Hindlimb muscle (tissue), 1 donor: ENCODE measurements around the gene PSMD1. TPM values are rescaled to one million over a fixed set of nuclear protein-coding genes. Genes with fewer than 3 reads are reported as not detected.
A peak's percentile ranks its signal among the peaks of the same experiment; 100 is the strongest.
"Not testable (repeated sequence)": the region's sequence is repeated elsewhere in the genome, so short reads cannot be mapped to it uniquely, and the experiment has no call there.

Experiments used
- DNase-seq: peaks from one replicate; pipeline ENCODE4 v3.0.0-alpha.2; 2013
- polyA plus RNA-seq: library from polyadenylated mRNA; unstranded; fragments of 120-200 nt; gene quantifications from one replicate; pipeline ENCODE4 v1.2.1, GENCODE V29; 2013; ENCODE audit not compliant: insufficient read length

Gene PSMD1
- 69.0 TPM for polyA plus RNA-seq

DNA sequence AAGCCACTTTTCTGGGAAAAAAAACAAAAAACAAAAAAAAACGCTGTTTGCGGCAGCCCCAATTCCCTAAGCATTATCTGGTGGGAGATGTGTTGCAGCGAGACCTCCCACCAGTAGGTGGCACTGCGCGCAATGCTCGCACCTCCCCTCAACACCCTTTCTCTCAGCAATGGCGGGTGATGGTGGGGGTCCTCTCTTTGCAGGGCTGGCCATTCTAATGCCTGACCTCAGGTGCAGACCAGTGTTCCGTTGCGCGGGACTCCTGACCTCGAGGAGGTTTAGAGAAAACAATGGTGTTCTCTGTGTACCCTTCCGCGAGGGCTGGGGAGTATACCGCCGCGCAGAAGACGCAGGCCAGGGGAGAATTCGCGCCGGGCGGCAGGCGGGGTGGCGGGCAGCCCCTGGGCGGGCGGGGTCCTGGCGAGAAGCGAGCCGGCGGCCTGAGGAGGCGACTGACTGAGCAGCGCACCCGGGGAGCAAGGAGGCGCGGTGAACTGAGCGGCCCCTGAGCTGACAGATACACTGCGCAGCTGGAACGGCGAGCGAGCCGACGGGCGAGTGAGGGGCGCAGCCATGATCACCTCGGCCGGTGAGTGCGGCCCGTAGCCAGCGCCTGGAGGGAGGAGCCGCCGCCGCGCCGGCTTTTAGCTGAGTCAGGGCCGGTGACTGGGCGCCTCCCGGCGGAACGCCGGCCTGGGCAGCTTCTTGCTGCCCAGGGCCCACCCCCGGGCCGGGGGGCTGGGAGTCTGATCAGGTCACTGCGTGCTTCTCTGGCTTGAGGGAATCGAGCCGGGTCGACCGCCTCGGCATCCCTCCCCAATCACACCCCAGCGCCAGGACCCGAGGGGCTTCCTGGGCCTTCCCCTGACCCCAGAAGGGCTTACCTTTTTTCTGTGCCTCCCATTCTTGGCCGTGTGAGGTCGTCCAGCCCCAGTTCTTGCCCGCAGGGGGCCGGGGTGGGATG lies at the start of gene PSMD1:
PSMD1 (plus strand) TSS at position 415 of the 964 bp plus-strand sequence; CDS start at position 574, 159 bp downstream.
- peak; percentile 95 for DNase-seq

DNA sequence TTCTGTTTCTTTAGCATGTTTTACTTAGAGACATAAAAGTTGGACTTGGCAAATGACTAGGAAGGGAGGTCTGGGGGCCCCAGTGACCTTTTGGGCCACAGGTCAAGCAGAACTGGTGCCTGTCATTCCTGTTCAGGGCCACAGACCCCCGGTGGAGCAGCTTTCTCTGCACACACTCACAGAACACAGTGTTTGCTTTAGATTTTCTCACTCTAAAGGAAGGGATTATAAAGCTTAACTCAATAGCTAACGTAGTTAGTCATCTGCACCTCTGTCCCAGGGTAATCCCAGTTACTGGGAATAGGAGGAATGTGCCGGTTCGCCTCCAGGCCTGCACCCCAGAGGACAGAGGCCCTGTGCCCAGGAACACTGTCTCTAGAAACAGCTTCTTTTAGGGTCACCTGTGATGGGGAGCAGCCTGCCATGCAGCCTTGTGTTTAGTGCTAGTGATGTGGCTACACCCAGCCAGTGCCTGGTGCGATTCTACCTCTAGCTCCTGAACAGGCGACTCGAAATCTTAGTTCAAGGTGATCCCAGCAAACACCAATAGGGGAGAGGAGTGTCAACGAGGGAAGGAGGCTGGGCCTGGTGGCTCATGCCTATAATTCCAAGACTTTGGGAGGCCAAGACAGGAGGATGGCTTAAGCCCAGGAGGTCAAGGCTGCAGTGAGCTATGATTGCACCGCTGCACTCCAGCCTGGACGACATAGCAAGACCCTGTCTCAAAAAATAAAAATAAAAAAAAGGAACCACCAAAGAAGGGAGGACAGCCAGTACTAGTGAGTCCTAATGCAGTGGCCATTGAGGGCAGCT lies 49.2 kb upstream of the PSMD1 start:
- no peak for DNase-seq

DNA sequence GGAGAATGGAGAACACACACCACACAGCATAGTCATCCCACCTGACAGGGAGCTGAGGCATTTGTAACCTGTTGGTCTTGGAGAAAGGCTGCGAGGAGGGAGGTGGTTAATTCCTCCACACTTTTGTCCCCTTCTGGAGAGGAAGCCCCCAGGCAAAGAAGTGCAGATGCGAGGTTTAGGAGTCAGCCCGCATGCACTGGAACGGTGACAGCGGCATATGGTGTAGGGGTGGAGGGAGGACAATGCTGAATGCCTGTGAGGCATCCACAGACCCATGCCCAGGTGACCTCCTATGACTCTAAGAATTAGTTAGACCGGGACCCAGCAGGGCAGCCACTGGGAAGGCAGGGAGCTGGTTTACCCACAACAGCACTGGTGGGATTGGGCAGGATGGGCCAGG lies 48.5 kb upstream of the PSMD1 start:
- no peak for DNase-seq

DNA sequence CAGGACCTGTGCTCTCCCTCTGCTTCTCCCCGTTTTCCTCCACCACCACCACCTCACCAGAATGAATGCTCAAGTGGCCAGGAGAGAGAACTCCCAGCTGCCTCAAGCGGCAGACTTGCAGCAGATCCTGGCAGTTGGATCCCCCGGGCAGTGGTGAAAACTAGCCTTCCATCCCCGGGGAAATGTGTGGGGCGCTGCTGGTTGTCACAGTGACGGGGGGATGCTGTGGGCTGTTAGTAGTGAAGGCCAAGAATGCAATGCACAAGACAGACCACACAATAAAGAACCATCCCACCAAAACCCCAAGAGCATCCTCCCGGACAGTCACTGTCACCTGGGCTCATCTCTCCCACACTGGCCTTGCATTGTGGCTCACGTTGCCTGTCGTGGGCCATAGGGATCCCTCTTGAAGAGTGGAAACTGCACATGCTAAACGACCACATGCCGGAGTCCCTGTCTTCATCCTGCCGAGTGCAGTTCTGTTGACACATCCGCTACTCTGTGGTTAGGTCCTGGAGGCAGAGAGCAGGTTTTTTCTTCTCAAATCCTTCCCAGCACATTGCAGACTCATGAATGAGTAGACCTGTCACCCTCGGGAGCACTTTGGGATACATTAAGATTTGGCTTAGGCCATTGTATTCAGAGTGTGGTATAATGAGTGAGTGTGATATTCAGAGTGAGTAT lies 47.3 kb upstream of the PSMD1 start:
- no peak for DNase-seq

DNA sequence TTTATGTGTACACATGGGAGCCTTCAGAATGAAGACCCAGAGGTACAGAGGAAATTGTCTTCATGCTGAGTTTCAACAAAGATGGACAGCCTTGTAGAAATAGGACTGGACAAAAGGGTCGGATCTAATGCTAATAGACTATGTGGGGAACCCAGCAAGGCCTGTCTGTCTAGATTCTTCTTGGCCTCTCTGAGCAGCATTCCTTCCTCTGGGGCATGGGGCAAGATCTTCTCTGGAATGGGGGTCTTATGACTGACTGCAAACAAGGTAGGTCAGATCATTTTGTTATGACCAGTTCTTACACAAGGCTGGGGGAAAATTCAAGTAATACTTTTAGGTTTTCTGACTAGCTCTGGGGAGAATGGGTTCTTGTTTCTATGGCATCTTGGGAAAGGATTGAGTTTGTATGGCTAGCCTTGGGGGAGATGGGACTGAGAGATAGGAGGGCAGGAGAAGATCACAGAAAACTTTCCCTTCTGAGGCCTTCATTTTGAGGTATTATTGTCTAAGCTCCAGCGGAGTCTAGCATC lies 46.4 kb upstream of the PSMD1 start:
- no peak for DNase-seq

DNA sequence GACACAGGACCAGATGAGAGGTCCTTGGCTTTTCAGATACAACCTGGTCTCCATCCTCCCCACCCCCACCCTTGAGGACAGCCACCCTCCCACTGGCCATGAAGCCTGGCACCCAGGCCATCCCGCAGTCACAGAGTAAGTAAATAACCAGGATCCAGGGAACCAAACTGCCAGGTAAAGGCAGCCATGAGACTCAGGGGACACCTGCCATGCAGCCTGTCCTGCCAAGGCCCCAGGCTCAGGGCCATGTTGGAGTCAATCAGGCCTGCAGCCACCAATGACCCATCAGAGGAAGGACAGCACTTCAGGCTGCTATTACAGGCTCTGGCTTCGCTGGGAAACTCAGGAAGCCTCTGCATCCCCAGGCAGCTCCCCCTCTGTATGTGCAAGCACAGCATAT lies 45.1 kb upstream of the PSMD1 start:
- no peak for DNase-seq

DNA sequence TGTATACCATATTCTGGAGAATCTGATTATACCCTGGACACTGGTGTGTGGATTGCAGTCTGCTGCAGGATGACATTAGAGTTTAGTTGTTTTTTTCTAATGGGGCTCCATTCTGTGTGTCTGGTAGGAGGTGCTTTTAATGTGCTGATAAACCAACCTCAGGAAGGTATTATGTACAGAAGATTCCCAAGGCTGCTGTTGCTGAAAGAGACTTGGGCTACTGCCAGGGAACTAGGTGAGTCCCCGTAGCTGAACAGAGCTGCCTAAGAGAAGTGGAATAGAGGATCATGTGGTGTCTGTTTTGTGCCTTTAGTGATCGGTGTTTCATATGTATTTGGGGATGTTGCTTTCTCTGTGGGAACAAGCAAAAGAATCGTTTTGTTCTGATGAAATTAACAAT lies 44.2 kb upstream of the PSMD1 start:
- DNase-seq, result no peak

DNA sequence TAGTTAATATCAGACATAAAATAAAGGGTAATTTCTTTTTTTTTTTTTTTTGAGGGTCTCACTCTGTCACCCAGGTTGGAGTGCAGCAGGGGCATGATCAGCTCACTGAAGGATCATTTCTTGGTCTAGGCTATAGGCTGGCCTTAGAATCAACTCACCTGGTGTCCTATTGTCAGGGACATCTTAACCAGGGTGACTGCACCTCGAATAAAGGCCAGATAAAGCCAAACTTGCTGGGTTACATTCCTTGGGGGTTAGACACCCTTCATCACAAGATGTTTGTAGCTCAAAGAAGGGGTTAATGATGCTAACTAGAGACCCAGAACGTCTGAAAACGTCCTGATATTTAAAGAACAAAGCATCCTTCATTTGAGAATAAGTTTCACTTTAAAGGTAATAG lies 42.8 kb upstream of the PSMD1 start:
- DNase-seq, result no peak

DNA sequence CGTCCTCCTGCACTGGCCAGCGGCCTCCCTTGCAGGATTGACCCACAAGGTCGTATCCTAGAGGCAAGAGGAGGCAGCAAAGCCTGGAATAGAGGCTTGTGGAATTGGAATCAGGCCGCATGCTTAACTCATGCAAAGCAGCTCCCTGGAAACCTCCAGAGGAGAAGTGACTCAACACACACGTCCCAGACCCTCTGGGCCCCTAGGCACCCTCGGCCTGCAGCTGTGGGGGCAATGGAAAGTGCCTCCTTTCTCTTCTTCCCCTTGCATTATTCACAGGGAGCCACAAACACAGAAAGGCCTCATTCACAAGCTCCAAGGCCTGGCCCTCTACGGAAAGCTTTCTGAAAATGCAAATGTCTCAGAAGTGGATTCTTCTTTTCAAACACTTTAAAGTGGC lies 41.2 kb upstream of the PSMD1 start:
- no peak for DNase-seq

DNA sequence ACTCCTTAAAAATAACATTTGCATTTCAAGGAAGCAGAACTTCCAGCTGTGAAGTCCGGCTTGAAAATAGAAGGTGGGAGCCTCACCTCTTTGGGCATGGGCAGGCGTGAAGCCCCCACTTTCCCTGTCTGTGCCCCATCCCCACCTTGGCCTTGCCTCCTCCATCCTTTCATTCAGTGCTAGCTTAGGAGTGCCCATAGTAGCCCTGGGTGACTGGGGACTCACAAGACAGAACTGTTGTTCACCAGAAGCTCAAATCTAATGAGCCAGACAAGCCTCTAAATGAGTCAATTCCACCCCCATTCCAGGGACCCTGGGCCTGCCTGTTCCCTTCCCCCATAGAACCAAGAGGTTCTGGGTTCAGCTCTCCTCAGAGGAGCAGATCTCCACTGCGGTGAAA lies 40.7 kb upstream of the PSMD1 start:
- no peak for DNase-seq

DNA sequence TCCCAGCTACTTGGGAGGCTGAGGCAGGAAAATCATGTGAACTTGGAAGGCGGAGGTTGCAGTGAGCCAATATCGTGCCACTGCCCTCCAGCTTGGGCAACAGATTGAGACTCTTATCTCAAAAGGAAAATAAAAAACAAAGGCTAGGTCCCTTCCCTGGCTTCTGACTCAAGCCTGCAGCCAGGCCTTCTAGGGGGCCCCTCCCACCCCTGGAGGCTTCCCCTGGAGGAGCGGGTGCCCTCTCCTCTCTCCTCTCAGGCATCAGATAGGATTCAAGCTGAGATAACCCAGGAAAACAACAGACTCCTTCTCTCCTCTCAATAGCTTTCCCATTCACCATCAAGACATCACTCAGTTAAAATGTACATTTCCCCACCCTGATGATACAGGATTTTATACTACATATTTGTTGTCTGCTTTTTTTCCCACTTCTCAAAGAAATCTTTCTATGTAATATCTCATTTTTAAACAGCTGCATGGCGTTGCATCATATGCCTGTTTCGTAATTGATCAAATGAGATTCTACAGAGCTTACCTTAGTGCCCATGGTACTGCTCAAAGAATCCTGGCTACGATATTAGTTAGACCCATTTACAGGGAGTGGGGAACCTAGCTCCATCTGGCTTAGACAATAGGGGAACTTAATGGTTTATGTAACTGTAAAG lies 40.0 kb upstream of the PSMD1 start:
- no peak for DNase-seq

DNA sequence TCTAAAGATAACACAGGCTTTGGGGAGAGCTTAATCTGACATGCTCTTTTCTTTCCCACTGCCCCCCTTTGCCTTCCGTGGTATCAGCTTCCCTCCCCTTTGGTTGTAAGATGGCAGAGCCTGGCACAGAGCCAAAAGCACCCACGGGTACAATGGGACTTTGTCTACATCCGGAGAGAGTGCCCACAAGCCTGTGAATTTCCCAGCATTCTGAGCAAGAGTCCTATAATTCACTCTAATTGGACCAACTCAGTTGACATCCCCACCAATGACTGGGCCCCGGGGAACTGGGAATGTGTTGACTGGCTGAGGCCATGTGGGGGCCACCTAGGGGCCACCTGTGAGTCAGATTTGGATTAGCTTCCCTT lies 39.5 kb upstream of the PSMD1 start:
- DNase-seq, result no peak

DNA sequence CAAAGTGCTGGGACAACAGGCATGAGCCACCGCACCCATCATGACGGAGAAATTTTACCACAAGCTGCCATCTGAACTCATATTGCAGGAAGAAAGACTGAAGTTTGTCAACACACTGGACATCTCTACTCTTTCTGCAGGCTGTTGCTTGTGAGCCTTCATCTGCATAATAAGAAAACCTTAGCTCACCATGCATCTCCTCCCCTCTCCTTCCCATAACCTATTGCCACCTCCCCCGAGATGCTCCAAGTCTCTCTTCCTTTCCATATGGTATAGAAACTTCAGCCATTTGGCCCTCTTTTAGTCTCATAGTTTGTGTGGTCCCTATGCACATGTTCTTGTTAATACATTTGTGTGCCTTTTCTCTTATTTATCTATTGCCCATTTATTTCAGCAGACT lies 38.5 kb upstream of the PSMD1 start:
- DNase-seq, result no peak

DNA sequence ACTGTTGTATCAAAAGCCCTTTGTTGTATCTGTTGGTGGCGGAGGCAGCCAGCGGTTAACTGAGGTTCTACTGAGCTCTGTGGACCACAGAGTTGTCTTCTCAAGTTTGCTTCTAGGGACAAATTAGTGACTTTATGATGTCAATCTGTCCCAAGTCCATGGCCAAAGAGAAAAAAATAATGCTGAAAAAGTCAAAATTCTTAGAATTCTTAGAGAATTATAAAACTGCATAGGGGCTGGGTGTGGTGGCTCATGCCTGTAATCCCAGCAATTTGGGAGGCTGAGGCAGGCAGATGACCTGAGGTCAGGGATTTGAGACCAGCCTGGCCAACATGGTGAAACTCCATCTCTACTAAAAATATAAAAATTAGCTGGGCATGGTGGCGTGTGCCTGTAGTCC lies 31.6 kb upstream of the PSMD1 start:
- DNase-seq, result not testable (repeated sequence)

DNA sequence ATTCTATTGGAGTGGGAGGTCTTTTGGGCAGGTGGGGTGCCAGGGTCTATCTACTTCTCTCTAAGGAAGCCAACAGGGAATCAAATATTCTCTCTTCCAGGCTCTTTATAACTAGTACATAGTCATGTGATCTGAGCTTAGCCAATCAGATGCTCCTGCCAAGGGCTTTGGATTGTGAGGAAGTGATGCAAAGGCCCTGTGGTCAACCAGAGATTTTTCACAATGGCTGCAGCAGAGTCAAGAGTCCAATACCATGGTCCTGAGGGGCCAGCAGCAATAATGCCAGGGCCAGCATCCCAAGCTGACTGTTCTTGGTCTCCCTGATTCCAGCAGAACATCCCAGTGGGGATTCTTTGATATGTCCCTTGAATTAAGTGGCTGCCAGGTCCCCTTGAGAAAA lies 27.8 kb upstream of the PSMD1 start:
- no peak for DNase-seq

DNA sequence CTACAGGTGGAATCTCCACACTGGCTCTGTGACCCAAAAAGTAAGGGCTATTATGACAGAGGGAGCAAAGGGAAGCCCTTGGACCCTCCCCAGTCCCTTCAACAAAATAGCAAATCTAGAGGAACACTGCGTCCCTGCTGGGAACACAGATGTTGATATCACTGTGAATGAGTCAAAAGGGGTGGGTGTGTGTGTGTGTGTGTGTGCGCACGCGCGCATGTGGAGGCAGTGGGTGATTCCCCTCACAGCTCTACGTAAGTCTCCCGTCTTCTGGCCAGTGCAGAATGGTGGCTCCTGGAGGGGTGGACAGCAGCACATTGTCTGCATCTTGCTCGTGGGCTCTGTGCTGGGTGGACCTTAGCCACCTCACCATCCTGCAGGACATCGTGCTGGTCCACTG lies 27.1 kb upstream of the PSMD1 start:
- DNase-seq, result no peak

DNA sequence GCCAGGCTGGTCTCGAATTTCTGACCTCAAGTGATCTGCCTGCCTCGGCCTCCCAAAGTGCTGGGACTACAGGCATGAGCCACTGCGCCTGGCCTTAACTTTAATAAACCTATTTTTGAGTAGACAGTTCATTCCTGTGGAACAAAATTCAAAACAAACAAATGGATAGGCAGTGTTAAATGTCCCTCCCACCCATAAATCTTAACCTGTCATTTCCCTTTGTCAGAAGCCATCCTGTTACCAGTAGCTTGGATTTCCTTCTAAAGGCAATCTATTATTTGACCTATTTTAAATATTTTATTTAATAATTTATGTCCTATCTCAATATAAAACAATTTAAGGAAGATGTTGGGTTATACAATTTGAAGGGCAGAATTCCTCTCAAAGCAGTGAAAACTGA lies 25.9 kb upstream of the PSMD1 start:
- no peak for DNase-seq

DNA sequence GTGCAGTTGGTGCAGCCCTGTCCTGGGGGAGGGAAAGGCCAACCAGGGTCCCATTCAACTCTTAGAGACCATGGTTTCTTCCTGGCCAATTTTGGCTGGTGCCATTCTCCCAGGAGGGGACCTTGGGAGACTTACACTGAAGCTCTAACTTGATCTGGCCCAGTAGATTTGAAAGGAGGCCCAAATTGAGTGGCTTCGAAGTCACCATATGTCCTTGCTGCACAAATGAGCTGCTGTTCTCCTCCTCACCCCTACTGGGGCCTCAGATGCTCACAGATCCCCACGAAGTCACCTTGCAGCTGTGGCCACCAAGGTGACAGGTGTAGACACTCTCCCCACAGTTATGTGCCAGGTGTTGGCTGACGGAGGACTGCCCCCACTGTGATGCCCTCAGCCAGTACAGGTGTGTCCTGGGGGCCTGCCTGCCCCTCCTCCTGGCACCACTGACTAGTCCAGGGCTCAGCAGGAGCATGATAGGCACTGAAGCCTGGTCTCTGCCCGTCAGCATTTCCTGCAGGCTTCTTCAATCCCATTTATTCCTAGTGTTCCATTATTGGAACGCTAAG lies 24.0 kb upstream of the PSMD1 start:
- no peak for DNase-seq

DNA sequence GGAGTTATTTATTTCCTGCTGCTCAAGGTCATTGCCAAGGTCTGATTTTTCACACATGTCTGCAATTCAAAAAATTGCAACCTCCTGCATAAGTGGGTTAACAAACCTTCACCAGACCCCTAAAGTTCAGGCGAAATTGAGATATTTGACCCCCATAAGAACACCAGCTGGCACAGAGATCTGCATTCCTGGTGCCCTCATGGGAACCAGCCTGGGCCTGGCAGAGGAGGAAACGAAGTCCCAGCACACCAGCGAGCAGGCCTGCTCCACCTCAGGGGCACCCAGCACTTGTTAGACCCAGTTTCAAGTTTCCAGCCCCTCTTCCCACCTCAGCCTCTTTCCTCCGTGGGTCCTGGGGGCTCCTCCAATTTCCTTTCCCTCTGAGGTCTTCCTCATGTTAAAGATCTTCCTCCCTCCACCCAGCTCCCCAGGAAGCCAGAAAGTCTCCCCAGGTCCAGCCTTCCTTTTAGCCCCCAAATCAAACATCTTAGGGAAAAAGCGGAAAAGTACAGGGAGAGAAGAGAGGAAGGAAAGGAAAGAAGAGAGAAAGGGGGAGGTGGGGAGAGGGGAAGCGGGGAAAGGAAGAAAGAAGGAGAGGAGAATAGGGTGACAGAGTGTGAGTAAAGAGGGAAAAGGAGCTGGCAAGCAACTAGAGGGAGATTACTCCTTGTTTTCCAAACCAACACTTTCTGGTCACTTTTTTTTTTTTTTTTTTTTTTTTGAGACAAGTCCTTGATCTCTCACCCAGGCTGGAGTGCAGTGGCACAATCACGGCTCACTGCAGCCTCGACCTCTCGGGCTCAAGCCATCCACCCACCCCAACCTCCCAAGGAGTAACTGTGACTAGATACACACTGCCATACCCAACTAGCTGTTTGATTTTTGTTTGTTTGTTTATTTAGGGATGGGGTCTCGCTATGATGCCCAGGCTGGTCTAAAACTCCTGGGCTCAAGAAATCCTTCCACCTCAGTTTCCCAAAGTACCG lies 23.2 kb upstream of the PSMD1 start:
- DNase-seq, result no peak

DNA sequence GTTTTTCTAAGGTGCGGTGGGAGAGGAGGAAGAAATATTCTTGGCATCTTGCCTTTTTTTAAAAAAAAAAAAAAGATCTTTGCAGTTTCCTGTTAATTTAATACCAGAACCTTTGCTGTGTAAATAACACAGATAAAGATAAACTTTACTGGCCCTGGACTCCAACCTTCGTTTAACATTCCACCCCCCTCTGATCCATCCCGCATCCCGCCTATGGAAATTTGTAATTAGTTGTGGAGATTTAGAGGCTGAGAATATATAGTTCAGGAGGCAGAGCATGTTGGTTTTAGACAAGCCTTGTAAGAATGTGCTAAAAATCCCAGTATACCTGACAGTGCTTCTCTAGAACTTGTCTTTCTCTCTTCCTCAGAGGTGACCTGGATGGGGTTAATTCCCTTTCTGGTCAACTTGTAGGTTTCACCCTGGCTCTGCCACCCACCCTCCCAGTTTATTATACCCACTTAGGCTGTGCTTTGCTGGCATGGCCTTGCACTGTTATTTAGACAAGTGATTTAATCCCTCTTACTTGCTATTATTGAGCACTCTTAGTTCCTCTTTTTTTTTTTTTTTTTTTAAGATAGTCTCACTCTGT lies 22.3 kb upstream of the PSMD1 start:
- DNase-seq, result no peak
